H9 (cell line): Measurements from ENCODE around the gene NCAN. TPM values are rescaled to one million over a fixed set of nuclear protein-coding genes. Genes with fewer than 3 reads are reported as not detected.

Experiments used
- DNase-seq: peaks from one replicate; pipeline ENCODE4 v3.0.0-alpha.2; 2017
- H2AFZ ChIP-seq: one replicate; pipeline ENCODE4 v1.6.1; 2013; ENCODE audit warnings: mild to moderate bottlenecking, low read length, control low read depth, moderate library complexity
- H2AK5ac ChIP-seq: 2 replicates; pipeline ENCODE4 v1.6.1; 2013; ENCODE audit warnings: low read length, control low read depth, mixed read lengths; ENCODE audit not compliant: insufficient read length
- H2BK120ac ChIP-seq: one replicate; pipeline ENCODE4 v1.6.1; 2013; ENCODE audit warnings: low read depth, mild to moderate bottlenecking, low read length, control low read depth, inconsistent platforms; ENCODE audit not compliant: poor library complexity, severe bottlenecking
- H2BK12ac ChIP-seq: 2 replicates; pipeline ENCODE4 v1.6.1; 2013; ENCODE audit warnings: low read length, control low read depth, mixed read lengths, low read depth; ENCODE audit not compliant: insufficient read length
- H2BK15ac ChIP-seq: 2 replicates; pipeline ENCODE4 v1.6.1; 2013; ENCODE audit warnings: low read depth, low read length, control low read depth
- H2BK20ac ChIP-seq: one replicate; pipeline ENCODE4 v1.6.1; 2013; ENCODE audit warnings: low read depth, mild to moderate bottlenecking, low read length, control low read depth, inconsistent platforms; ENCODE audit not compliant: poor library complexity, severe bottlenecking
- H2BK5ac ChIP-seq: 2 replicates; pipeline ENCODE4 v1.6.1; 2013; ENCODE audit warnings: low read length, control low read depth, mixed read lengths; ENCODE audit not compliant: insufficient read length
- H3K14ac ChIP-seq: 2 replicates; pipeline ENCODE4 v1.6.1; 2013; ENCODE audit warnings: low read length, control low read depth; ENCODE audit not compliant: insufficient read depth
- H3K18ac ChIP-seq: 2 replicates; pipeline ENCODE4 v1.6.1; 2013; ENCODE audit warnings: low read depth, mild to moderate bottlenecking, mixed read lengths, low read length, control low read depth; ENCODE audit not compliant: insufficient read length
- H3K23ac ChIP-seq: 2 replicates; pipeline ENCODE4 v1.6.1; 2013; ENCODE audit warnings: low read length, control low read depth, mixed read lengths, low read depth; ENCODE audit not compliant: insufficient read length
- H3K23me2 ChIP-seq: 2 replicates; pipeline ENCODE4 v1.6.1; 2013; ENCODE audit warnings: low read depth, mild to moderate bottlenecking, mixed read lengths, low read length, control low read depth; ENCODE audit not compliant: insufficient read length, poor library complexity, severe bottlenecking
- H3K27ac ChIP-seq: 2 replicates; pipeline ENCODE4 v1.5.1; 2013; ENCODE audit warnings: low read length, control low read depth, mixed read lengths, low read depth; ENCODE audit not compliant: insufficient read length
- H3K27me3 ChIP-seq: 2 replicates; pipeline ENCODE4 v1.6.1; 2013; ENCODE audit warnings: low read length, control low read depth, inconsistent platforms; ENCODE audit not compliant: insufficient read depth
- H3K4ac ChIP-seq: 2 replicates; pipeline ENCODE4 v1.6.1; 2013; ENCODE audit warnings: low read depth, mild to moderate bottlenecking, control low read depth, inconsistent platforms, low read length, moderate library complexity
- H3K4me1 ChIP-seq: 2 replicates; pipeline ENCODE4 v1.6.1; 2013; ENCODE audit warnings: low read length, control low read depth, inconsistent platforms; ENCODE audit not compliant: insufficient read depth
- H3K4me2 ChIP-seq: 2 replicates; pipeline ENCODE4 v1.6.1; 2013; ENCODE audit warnings: low read length, control low read depth, mixed read lengths; ENCODE audit not compliant: insufficient read length, insufficient read depth
- H3K56ac ChIP-seq: 2 replicates; pipeline ENCODE4 v1.6.1; 2013; ENCODE audit warnings: low read depth, mild to moderate bottlenecking, mixed read lengths, low read length, control low read depth; ENCODE audit not compliant: insufficient read length
- H3K79me1 ChIP-seq: 2 replicates; pipeline ENCODE4 v1.6.1; 2013; ENCODE audit warnings: low read depth, mild to moderate bottlenecking, moderate library complexity, low read length, control low read depth, inconsistent platforms; ENCODE audit not compliant: insufficient read depth, poor library complexity, severe bottlenecking
- H3K79me2 ChIP-seq: 2 replicates; pipeline ENCODE4 v1.6.1; 2013; ENCODE audit warnings: low read length, control low read depth, inconsistent platforms; ENCODE audit not compliant: insufficient read depth
- H3K9ac ChIP-seq: 2 replicates; pipeline ENCODE4 v1.6.1; 2013; ENCODE audit warnings: low read length, control low read depth, mixed read lengths; ENCODE audit not compliant: insufficient read length; ENCODE audit errors: extremely low read depth
- H3K9me3 ChIP-seq: one replicate; pipeline ENCODE4 v1.6.1; 2013; ENCODE audit warnings: low read depth, low read length, inconsistent platforms; ENCODE audit not compliant: control insufficient read depth
- H3T11ph ChIP-seq: one replicate; pipeline ENCODE4 v1.6.1; 2013; ENCODE audit warnings: mild to moderate bottlenecking, low read length, control low read depth, inconsistent platforms
- H4K20me1 ChIP-seq: one replicate; pipeline ENCODE4 v1.6.1; 2013; ENCODE audit not compliant: control insufficient read depth, insufficient read length, insufficient read depth
- H4K5ac ChIP-seq: 2 replicates; pipeline ENCODE4 v1.6.1; 2013; ENCODE audit warnings: low read depth, mild to moderate bottlenecking, mixed read lengths, low read length, control low read depth; ENCODE audit not compliant: insufficient read length
- H4K8ac ChIP-seq: replicated peaks from 2 replicates; pipeline ENCODE4 v1.6.1; 2013; ENCODE audit warnings: low read length, control low read depth, mixed read lengths, low read depth; ENCODE audit not compliant: insufficient read length
- H4K91ac ChIP-seq: 2 replicates; pipeline ENCODE4 v1.6.1; 2013; ENCODE audit warnings: low read depth, mild to moderate bottlenecking, moderate library complexity, mixed read lengths, low read length, control low read depth; ENCODE audit not compliant: insufficient read length
- H3K27ac Mint-ChIP-seq, 3 experiments: 2 replicates in 2 of 3; 3 replicates in 1 of 3; pipeline ENCODE4 v1.8.0; 2020 to 2021; ENCODE audit warnings: mixed read lengths in 3 of 3, mild to moderate bottlenecking in 1 of 3, moderate library complexity in 1 of 3
- H3K27me3 Mint-ChIP-seq: 2 replicates; pipeline ENCODE4 v1.8.0; 2021; ENCODE audit warnings: low read depth, mild to moderate bottlenecking, moderate library complexity, mixed read lengths
- H3K36me3 Mint-ChIP-seq, 3 experiments: 2 replicates in 2 of 3; 3 replicates in 1 of 3; pipeline ENCODE4 v1.8.0; 2020 to 2021; ENCODE audit warnings: low read depth in 3 of 3, mixed read lengths in 3 of 3; ENCODE audit not compliant: insufficient read depth in 1 of 3
- H3K4me1 Mint-ChIP-seq, 2 experiments: 2 replicates each; pipeline ENCODE4 v1.8.0; 2020; ENCODE audit warnings: mixed read lengths in 2 of 2
- H3K4me3 Mint-ChIP-seq, 2 experiments: 2 replicates in 1 of 2; 3 replicates in 1 of 2; pipeline ENCODE4 v1.8.0; 2020 to 2021; ENCODE audit warnings: mild to moderate bottlenecking in 2 of 2, mixed read lengths in 2 of 2, moderate library complexity in 1 of 2
- H3K9me3 Mint-ChIP-seq, 2 experiments: 2 replicates in 1 of 2; 3 replicates in 1 of 2; pipeline ENCODE4 v1.8.0; 2020; ENCODE audit warnings: mild to moderate bottlenecking in 2 of 2, mixed read lengths in 2 of 2, moderate library complexity in 1 of 2
- WGBS: extraction: QIAGEN DNeasy Blood & Tissue Kit; methylation state at CpG from one replicate; pipeline ENCODE4 v1.1.7; 2013; ENCODE audit warnings: missing lambda C conversion rate, low lambda C conversion rate, mixed read lengths; ENCODE audit not compliant: insufficient read length; ENCODE audit errors: extremely low coverage; 5-methylcytosine and 5-hydroxymethylcytosine counted together
- total RNA-seq: library from RNA; stranded (reverse); gene quantifications from 2 replicates; pipeline ENCODE4 v1.2.1, GENCODE V29; 2021
- TF ChIP-seq, protein P1 (sequence below): fragments of 200-600 bp; sonication (generic); conservative IDR thresholded peaks from 3 replicates; pipeline ENCODE4 v1.8.0; 2021; ENCODE audit warnings: antibody characterized with exemption, mild to moderate bottlenecking

The NCAN gene
- total RNA-seq, 1 experiment from 2014 or later = 1.6 TPM

DNA sequence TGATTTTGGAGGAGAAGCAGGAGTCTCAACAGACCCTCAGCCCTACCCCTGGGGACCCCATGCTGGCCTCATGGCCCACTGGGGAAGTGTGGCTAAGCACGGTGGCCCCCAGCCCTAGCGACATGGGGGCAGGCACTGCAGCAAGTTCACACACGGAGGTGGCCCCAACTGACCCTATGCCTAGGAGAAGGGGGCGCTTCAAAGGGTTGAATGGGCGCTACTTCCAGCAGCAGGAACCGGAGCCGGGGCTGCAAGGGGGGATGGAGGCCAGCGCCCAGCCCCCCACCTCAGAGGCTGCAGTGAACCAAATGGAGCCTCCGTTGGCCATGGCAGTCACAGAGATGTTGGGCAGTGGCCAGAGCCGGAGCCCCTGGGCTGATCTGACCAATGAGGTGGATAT lies 14.9 kb downstream of the NCAN start:
- Histone ChIP-seq H3K18ac (no peak overlapping the region), H3K4me1 (no peaks in the 10 kb centered on the region), H3T11ph (no peak overlapping the region), H3K9ac (no peak overlapping the region), H2AK5ac (no peak overlapping the region), H2BK120ac (no peak overlapping the region), H3K14ac (no peak overlapping the region; the same call in 1 of the 2 replicates), H3K27me3 (peaks cover 4% of the 10 kb centered on the region; the same call in 1 of the 2 replicates), H2AFZ (no peak overlapping the region), H2BK12ac (no peak overlapping the region), H4K20me1 (no peaks in the 10 kb centered on the region), H3K27ac (no peak overlapping the region), H2BK20ac (no peak overlapping the region), H3K9me3 (no peaks in the 10 kb centered on the region), H3K79me1 (no peaks in the 10 kb centered on the region), H3K79me2 (no peaks in the 10 kb centered on the region), H2BK15ac (no peak overlapping the region), H3K4me2 (no peak overlapping the region), H4K91ac (no peak overlapping the region), H3K56ac (no peak overlapping the region), H4K8ac (no peak overlapping the region), H4K5ac (no peak overlapping the region), H3K23ac (no peak overlapping the region), H3K23me2 (no peaks in the 10 kb centered on the region), H2BK5ac (no peak overlapping the region), H3K4ac (no peak overlapping the region)
- DNase-seq = peak; percentile 47
- Mint-ChIP-seq H3K4me1 (peaks cover 0 to 3% of the 10 kb centered on the region in 2 experiments; a peak in 1 of 4 replicates), H3K36me3 (no peaks in the 10 kb centered on the region), H3K4me3 (no peak overlapping the region), H3K9me3 (peaks cover 0 to 9% of the 10 kb centered on the region in 2 experiments; a peak in 3 of 5 replicates), H3K27me3 (peaks cover 93% of the 10 kb centered on the region), H3K27ac (no peak overlapping the region)
- WGBS = no CpG with 5 or more reads among the region's 10 CpGs
- TF ChIP-seq, protein P1, sequence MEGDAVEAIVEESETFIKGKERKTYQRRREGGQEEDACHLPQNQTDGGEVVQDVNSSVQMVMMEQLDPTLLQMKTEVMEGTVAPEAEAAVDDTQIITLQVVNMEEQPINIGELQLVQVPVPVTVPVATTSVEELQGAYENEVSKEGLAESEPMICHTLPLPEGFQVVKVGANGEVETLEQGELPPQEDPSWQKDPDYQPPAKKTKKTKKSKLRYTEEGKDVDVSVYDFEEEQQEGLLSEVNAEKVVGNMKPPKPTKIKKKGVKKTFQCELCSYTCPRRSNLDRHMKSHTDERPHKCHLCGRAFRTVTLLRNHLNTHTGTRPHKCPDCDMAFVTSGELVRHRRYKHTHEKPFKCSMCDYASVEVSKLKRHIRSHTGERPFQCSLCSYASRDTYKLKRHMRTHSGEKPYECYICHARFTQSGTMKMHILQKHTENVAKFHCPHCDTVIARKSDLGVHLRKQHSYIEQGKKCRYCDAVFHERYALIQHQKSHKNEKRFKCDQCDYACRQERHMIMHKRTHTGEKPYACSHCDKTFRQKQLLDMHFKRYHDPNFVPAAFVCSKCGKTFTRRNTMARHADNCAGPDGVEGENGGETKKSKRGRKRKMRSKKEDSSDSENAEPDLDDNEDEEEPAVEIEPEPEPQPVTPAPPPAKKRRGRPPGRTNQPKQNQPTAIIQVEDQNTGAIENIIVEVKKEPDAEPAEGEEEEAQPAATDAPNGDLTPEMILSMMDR = no peak
